ENCODE data around the gene SMPDL3B. TPM values are rescaled to one million over a fixed set of nuclear protein-coding genes. Genes with fewer than 3 reads are reported as not detected.
A peak's percentile ranks its signal among the peaks of the same experiment; 100 is the strongest.

Gene SMPDL3B
- total RNA-seq, 2 donors from 2014 or later, result 10.1 to 11.8 TPM

DNA sequence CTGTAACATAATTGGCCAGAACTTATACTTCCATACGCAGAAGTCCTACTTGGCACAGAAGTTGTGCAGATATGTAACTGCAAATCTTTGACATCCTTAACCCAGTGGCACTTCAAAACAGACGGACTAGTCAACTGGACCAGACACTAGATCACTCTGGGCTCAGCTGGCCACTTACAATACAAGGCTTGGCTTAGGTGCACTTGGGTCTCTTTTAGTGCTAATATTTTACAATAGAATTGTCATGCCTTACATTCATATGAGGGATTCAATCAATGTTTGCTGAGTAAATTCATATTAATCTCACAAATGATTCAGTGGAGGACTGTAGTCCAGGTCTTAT lies 45.0 kb downstream of the SMPDL3B start:
- Mint-ChIP-seq H3K4me1 (peaks cover 3% of the 10 kb centered on the region), H3K9me3 (no peaks in the 10 kb centered on the region), H3K27me3 (ENCODE audit: insufficient read depth) (no peaks in the 10 kb centered on the region), H3K4me3 (no peak overlapping the region), H3K27ac (no peak overlapping the region), H3K36me3 (ENCODE audit: low read depth) (peaks cover 9% of the 10 kb centered on the region)
- DNase-seq, result no peak
- TF ChIP-seq, protein P1, sequence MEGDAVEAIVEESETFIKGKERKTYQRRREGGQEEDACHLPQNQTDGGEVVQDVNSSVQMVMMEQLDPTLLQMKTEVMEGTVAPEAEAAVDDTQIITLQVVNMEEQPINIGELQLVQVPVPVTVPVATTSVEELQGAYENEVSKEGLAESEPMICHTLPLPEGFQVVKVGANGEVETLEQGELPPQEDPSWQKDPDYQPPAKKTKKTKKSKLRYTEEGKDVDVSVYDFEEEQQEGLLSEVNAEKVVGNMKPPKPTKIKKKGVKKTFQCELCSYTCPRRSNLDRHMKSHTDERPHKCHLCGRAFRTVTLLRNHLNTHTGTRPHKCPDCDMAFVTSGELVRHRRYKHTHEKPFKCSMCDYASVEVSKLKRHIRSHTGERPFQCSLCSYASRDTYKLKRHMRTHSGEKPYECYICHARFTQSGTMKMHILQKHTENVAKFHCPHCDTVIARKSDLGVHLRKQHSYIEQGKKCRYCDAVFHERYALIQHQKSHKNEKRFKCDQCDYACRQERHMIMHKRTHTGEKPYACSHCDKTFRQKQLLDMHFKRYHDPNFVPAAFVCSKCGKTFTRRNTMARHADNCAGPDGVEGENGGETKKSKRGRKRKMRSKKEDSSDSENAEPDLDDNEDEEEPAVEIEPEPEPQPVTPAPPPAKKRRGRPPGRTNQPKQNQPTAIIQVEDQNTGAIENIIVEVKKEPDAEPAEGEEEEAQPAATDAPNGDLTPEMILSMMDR (conservative IDR thresholded peaks at IDR 0.05), result peak; percentile 18
- H3K27ac ChIP-seq (ENCODE audit: low read depth, low read length), result no peak overlapping the region
- no peaks in the 10 kb centered on the region for H3K27me3 ChIP-seq (ENCODE audit: control insufficient read depth, insufficient read depth, low read length, poor library complexity, severe bottlenecking)
- no peaks in the 10 kb centered on the region for H3K9me3 ChIP-seq (ENCODE audit: control insufficient read depth, low read length)
- no peak overlapping the region for H3K9ac ChIP-seq (ENCODE audit: extremely low read depth, low read length, poor library complexity, severe bottlenecking)
- peaks cover 3% of the 10 kb centered on the region for H3K4me1 ChIP-seq (ENCODE audit: control insufficient read depth, insufficient read depth, low read length)
- WGBS, 2 experiments (ENCODE audit: insufficient coverage in 1 of 2, insufficient read length in 1 of 2), result 70% methylated on average over 2 of the region's 2 CpGs; no CpG with 5 or more reads in 1 of the 2 experiments
- peaks cover 15% of the 10 kb centered on the region for H3K36me3 ChIP-seq (ENCODE audit: control insufficient read depth, insufficient read depth, low read length)
- no peak overlapping the region for H3K4me3 ChIP-seq (ENCODE audit: low read length)

- no peaks in the 10 kb centered on the region for H3K9me3 ChIP-seq (ENCODE audit: control insufficient read depth, low read length)
- H3K4me3 ChIP-seq (ENCODE audit: low read length), result no peak overlapping the region
- peaks cover 14% of the 10 kb centered on the region for H3K36me3 ChIP-seq (ENCODE audit: control insufficient read depth, insufficient read depth, low read length)
- Mint-ChIP-seq H3K4me1 (peaks cover 3% of the 10 kb centered on the region), H3K27ac (no peak overlapping the region), H3K9me3 (no peaks in the 10 kb centered on the region), H3K4me3 (no peak overlapping the region), H3K36me3 (ENCODE audit: low read depth) (peaks cover 9% of the 10 kb centered on the region), H3K27me3 (ENCODE audit: insufficient read depth) (no peaks in the 10 kb centered on the region)
- peaks cover 3% of the 10 kb centered on the region for H3K4me1 ChIP-seq (ENCODE audit: control insufficient read depth, insufficient read depth, low read length)
- no peak overlapping the region for H3K27ac ChIP-seq (ENCODE audit: low read depth, low read length)
- no peaks in the 10 kb centered on the region for H3K27me3 ChIP-seq (ENCODE audit: control insufficient read depth, insufficient read depth, low read length, poor library complexity, severe bottlenecking)
- 80 to 89% methylated on average over 1 of the region's 1 CpG for WGBS, 2 experiments (ENCODE audit: insufficient coverage in 1 of 2, insufficient read length in 1 of 2)
- TF ChIP-seq, protein P1 (conservative IDR thresholded peaks at IDR 0.05), result no peak
- H3K9ac ChIP-seq (ENCODE audit: extremely low read depth, low read length, poor library complexity, severe bottlenecking), result no peak overlapping the region
- DNase-seq, result no peak
Measured at GRCh38 chr1:27980216-27980845, 45.5 kb downstream of the SMPDL3B start.

DNA sequence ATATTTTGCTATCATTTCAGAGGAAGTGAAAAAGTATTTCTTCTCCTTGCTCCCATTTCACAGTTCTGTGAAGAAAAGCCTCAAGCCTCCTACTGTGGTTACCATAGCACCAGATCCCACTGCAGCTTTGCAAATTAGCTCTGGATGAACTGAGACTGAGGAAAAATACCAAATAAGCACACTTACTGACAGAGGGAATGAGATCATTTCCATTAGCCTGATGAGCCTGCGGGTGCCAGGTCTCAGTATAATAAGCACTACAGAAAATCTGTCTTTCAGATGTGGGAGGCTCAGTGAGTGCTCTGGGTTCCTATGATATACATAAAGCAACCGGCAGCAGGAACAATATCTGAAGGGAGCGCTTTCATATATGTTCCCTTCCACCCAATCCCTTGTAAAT lies 46.3 kb downstream of the SMPDL3B start:
- WGBS, 2 experiments (ENCODE audit: insufficient coverage in 1 of 2, insufficient read length in 1 of 2), result 89 to 100% methylated on average over 3 of the region's 3 CpGs
- H3K4me1 ChIP-seq (ENCODE audit: control insufficient read depth, insufficient read depth, low read length), result peaks cover 3% of the 10 kb centered on the region
- H3K9me3 Mint-ChIP-seq, result no peaks in the 10 kb centered on the region
- H3K36me3 ChIP-seq (ENCODE audit: control insufficient read depth, insufficient read depth, low read length), result peaks cover 19% of the 10 kb centered on the region
- H3K4me3 ChIP-seq (ENCODE audit: low read length), result no peak overlapping the region
- no peaks in the 10 kb centered on the region for H3K27me3 ChIP-seq (ENCODE audit: control insufficient read depth, insufficient read depth, low read length, poor library complexity, severe bottlenecking)
- H3K27ac Mint-ChIP-seq, result peak overlapping the region; percentile 67
- no peaks in the 10 kb centered on the region for H3K27me3 Mint-ChIP-seq (ENCODE audit: insufficient read depth)
- no peak overlapping the region for H3K9ac ChIP-seq (ENCODE audit: extremely low read depth, low read length, poor library complexity, severe bottlenecking)
- no peak overlapping the region for H3K4me3 Mint-ChIP-seq
- TF ChIP-seq, protein P1 (conservative IDR thresholded peaks at IDR 0.05), result no peak
- no peak overlapping the region for H3K27ac ChIP-seq (ENCODE audit: low read depth, low read length)
- H3K36me3 Mint-ChIP-seq (ENCODE audit: low read depth), result peaks cover 7% of the 10 kb centered on the region
- H3K9me3 ChIP-seq (ENCODE audit: control insufficient read depth, low read length), result no peaks in the 10 kb centered on the region
- no peak for DNase-seq
- peaks cover 3% of the 10 kb centered on the region for H3K4me1 Mint-ChIP-seq

All from endodermal cell (in vitro differentiated cells).